Kidney (tissue), 14 donors: Measurements from ENCODE around the gene SMC1A. TPM values are rescaled to one million over a fixed set of nuclear protein-coding genes. Genes with fewer than 3 reads are reported as not detected.

ENCODE experiments used
- DNase-seq, 5 donors: peaks; one replicate each; pipeline ENCODE4 v3.0.0-alpha.2; 2013 to 2020
- FAIRE-seq: peaks from 2 replicates; lab custom pipeline; 2012; peaks lifted over from hg19 to GRCh38; lab: Jason Lieb, UNC
- H3K27ac ChIP-seq, 2 donors: one replicate each; pipeline ENCODE4 v1.7.0; 2013; ENCODE audit warnings: low read depth in 2 of 2, low read length in 2 of 2, inconsistent platforms in 1 of 2
- H3K27me3 ChIP-seq: one replicate; pipeline ENCODE4 v1.7.1; 2013; ENCODE audit warnings: low read length, inconsistent platforms; ENCODE audit not compliant: control insufficient read depth, insufficient read depth
- H3K36me3 ChIP-seq, 3 donors: one replicate each; pipeline versions ENCODE4 v1.7.0 to v1.7.1; 2013; ENCODE audit warnings: low read length in 3 of 3, control low read depth in 1 of 3, inconsistent platforms in 1 of 3; ENCODE audit not compliant: insufficient read depth in 3 of 3, control insufficient read depth in 2 of 3
- H3K4me1 ChIP-seq, 3 donors: one replicate each; pipeline versions ENCODE4 v1.7.0 to v1.7.1; 2013; ENCODE audit warnings: low read length in 3 of 3, inconsistent platforms in 1 of 3, low read depth in 1 of 3; ENCODE audit not compliant: control insufficient read depth in 2 of 3, insufficient read depth in 2 of 3
- H3K4me3 ChIP-seq, 3 donors: one replicate each; pipeline versions ENCODE4 v1.7.0 to v1.8.1; 2013; ENCODE audit warnings: low read length in 3 of 3, control low read depth in 1 of 3, inconsistent platforms in 1 of 3
- H3K9ac ChIP-seq, 3 donors: one replicate each; pipeline versions ENCODE4 v1.7.0 to v1.7.1; 2013; ENCODE audit warnings: low read length in 3 of 3, control low read depth in 1 of 3, inconsistent platforms in 1 of 3
- H3K9me3 ChIP-seq, 3 donors: one replicate each; pipeline versions ENCODE4 v1.7.0 to v1.7.1; 2013; ENCODE audit warnings: low read length in 3 of 3, control low read depth in 1 of 3, inconsistent platforms in 1 of 3; ENCODE audit not compliant: control insufficient read depth in 2 of 3, insufficient read depth in 1 of 3
- CTCF ChIP-seq: IDR thresholded peaks from 3 replicates; pipeline ENCODE4 v1.5.1; 2012; ENCODE audit warnings: mild to moderate bottlenecking, moderate library complexity, borderline replicate concordance; ENCODE audit not compliant: insufficient read depth; ENCODE audit errors: extremely low read depth
- intact Hi-C: fragments of 100-400 bp; cut with DNase I; formaldehyde crosslinking; loops from one replicate; pipeline ENCODE4 v1.11.1; 2022
- polyA plus RNA-seq: library from polyadenylated mRNA; stranded (reverse); fragments of 350-450 nt; fragmentation: Illumina TruSeq; extraction: RNeasy Lipid Tissue Mini Kit (QIAGEN cat#74804); gene quantifications from one replicate; pipeline ENCODE4 v1.2.3, GENCODE V29; 2014; ENCODE audit warnings: low read depth, low replicate concordance; ENCODE audit not compliant: insufficient read depth
- total RNA-seq: library from RNA; stranded (reverse); fragmentation: NEBNext Ultra II Directional; extraction: Animal tissue kit (Norgen Biotek cat#: 25700); gene quantifications from one replicate; pipeline ENCODE4 v1.2.1, GENCODE V29; 2021
- donor health status: control.
- donor health status: control.
- donor health status: control.
- donor health status: control.
- donor health status: control.
- donor health status: DM: yes; HTN: yes; CAD: no.
- donor health status: Normal renal cell carcinoma (clear cell type).

The SMC1A gene
- total and polyA plus RNA-seq, 2 donors from 2014 or later: 6.2 to 59.0 TPM

- no peak overlapping the region for H3K9ac ChIP-seq
Observed at GRCh38 chrX:53438832-53439230, 16.4 kb upstream of the SMC1A start.

GRCh38 chrX:53438174-53438831 is 15.8 kb upstream of the SMC1A start:
- FAIRE-seq: no peak
- intact Hi-C loops: no loop called here

More at GRCh38 chrX:53438832-53439230, 16.4 kb upstream of the SMC1A start:
- peaks cover 20% of the 10 kb centered on the region for H3K27me3 ChIP-seq
- intact Hi-C loops: no loop called here
- H3K4me1 ChIP-seq: peaks cover 0 to 4% (median 0%) of the 10 kb centered on the region in 3 donors
- DNase-seq: no peak
- no peak overlapping the region for H3K27ac ChIP-seq
- H3K9me3 ChIP-seq: no peaks in the 10 kb centered on the region
- no peaks in the 10 kb centered on the region for H3K36me3 ChIP-seq
- TF ChIP-seq CTCF: no peak
- no peak for FAIRE-seq
- no peak overlapping the region for H3K4me3 ChIP-seq

GRCh38 chrX:53437206-53437605 is 14.8 kb upstream of the SMC1A start:
- no peak for TF ChIP-seq CTCF
- Histone ChIP-seq H3K27ac (no peak overlapping the region), H3K27me3 (peaks cover 20% of the 10 kb centered on the region), H3K9me3 (no peaks in the 10 kb centered on the region), H3K9ac (no peak overlapping the region), H3K4me3 (no peak overlapping the region), H3K36me3 (no peaks in the 10 kb centered on the region), H3K4me1 (peaks cover 0 to 4% (median 4%) of the 10 kb centered on the region in 3 donors)
- intact Hi-C loops: no loop called here
- FAIRE-seq (no peak), DNase-seq (no peak)

More at GRCh38 chrX:53438174-53438831, 15.8 kb upstream of the SMC1A start:
- H3K9me3 ChIP-seq: no peaks in the 10 kb centered on the region
- no peak for DNase-seq
- no peak for TF ChIP-seq CTCF
- H3K9ac ChIP-seq: no peak overlapping the region
- H3K36me3 ChIP-seq: no peaks in the 10 kb centered on the region
- H3K4me1 ChIP-seq: peaks cover 0 to 4% (median 4%) of the 10 kb centered on the region in 3 donors
- no peak overlapping the region for H3K27ac ChIP-seq
- no peak overlapping the region for H3K4me3 ChIP-seq
- peaks cover 20% of the 10 kb centered on the region for H3K27me3 ChIP-seq
